ENCODE measurements around the gene LILRA5.
"Not testable (repeated sequence)": the region's sequence is repeated elsewhere in the genome, so short reads cannot be mapped to it uniquely, and the experiment has no call there.

LILRA5 gene

GRCh38 chr19:54338521-54338920 is 25.6 kb upstream of the LILRA5 start:
- no peaks in the 10 kb centered on the region for H3K27me3 Mint-ChIP-seq
- no peaks in the 10 kb centered on the region for H3K4me1 Mint-ChIP-seq (ENCODE audit: low read depth)
- H3K36me3 Mint-ChIP-seq: no peaks in the 10 kb centered on the region
- H3K27ac Mint-ChIP-seq: no peak overlapping the region
- H3K9me3 Mint-ChIP-seq (ENCODE audit: low read depth): no peaks in the 10 kb centered on the region
- H3K4me3 Mint-ChIP-seq: no peak overlapping the region

GRCh38 chr19:54337858-54338230 is 24.9 kb upstream of the LILRA5 start:
- Mint-ChIP-seq H3K9me3 (ENCODE audit: low read depth) (no peaks in the 10 kb centered on the region), H3K36me3 (no peaks in the 10 kb centered on the region), H3K4me3 (no peak overlapping the region), H3K4me1 (ENCODE audit: low read depth) (no peaks in the 10 kb centered on the region), H3K27me3 (no peaks in the 10 kb centered on the region), H3K27ac (no peak overlapping the region)

GRCh38 chr19:54336893-54337857 is 24.2 kb upstream of the LILRA5 start:
- Mint-ChIP-seq H3K9me3 (ENCODE audit: low read depth) (no peaks in the 10 kb centered on the region), H3K36me3 (no peaks in the 10 kb centered on the region), H3K27me3 (no peaks in the 10 kb centered on the region), H3K27ac (no peak overlapping the region), H3K4me3 (no peak overlapping the region), H3K4me1 (ENCODE audit: low read depth) (no peaks in the 10 kb centered on the region)

GRCh38 chr19:54335979-54336892 is 23.3 kb upstream of the LILRA5 start:
- Mint-ChIP-seq H3K27me3 (no peaks in the 10 kb centered on the region), H3K4me3 (no peak overlapping the region), H3K4me1 (ENCODE audit: low read depth) (no peaks in the 10 kb centered on the region), H3K27ac (no peak overlapping the region), H3K36me3 (no peaks in the 10 kb centered on the region), H3K9me3 (ENCODE audit: low read depth) (no peaks in the 10 kb centered on the region)

- Mint-ChIP-seq H3K27me3 (no peaks in the 10 kb centered on the region), H3K9me3 (ENCODE audit: low read depth) (no peaks in the 10 kb centered on the region), H3K4me1 (ENCODE audit: low read depth) (no peaks in the 10 kb centered on the region)
These were observed 22.2 kb upstream of the LILRA5 start for GRCh38 chr19:54335164-54335563.

GRCh38 chr19:54333586-54334298 is 20.8 kb upstream of the LILRA5 start:
- H3K27ac Mint-ChIP-seq: no peak overlapping the region
- no peaks in the 10 kb centered on the region for H3K27me3 Mint-ChIP-seq
- H3K9me3 Mint-ChIP-seq (ENCODE audit: low read depth): no peaks in the 10 kb centered on the region
- peaks cover 1% of the 10 kb centered on the region for H3K36me3 Mint-ChIP-seq
- peaks cover 5% of the 10 kb centered on the region for H3K4me1 Mint-ChIP-seq (ENCODE audit: low read depth)
- H3K4me3 Mint-ChIP-seq: no peak overlapping the region

More at GRCh38 chr19:54335164-54335563, 22.2 kb upstream of the LILRA5 start:
- Mint-ChIP-seq H3K27ac (no peak overlapping the region), H3K36me3 (no peaks in the 10 kb centered on the region), H3K4me3 (no peak overlapping the region)

- no peak overlapping the region for H3K4me3 Mint-ChIP-seq
- no peaks in the 10 kb centered on the region for H3K9me3 Mint-ChIP-seq (ENCODE audit: low read depth)
- no peaks in the 10 kb centered on the region for H3K27me3 Mint-ChIP-seq
- no peak overlapping the region for H3K27ac Mint-ChIP-seq
- peaks cover 3% of the 10 kb centered on the region for H3K36me3 Mint-ChIP-seq
- H3K4me1 Mint-ChIP-seq (ENCODE audit: low read depth): peaks cover 17% of the 10 kb centered on the region
These were observed 19.2 kb upstream of the LILRA5 start for GRCh38 chr19:54332149-54332548.

- Mint-ChIP-seq H3K36me3 (peaks cover 3% of the 10 kb centered on the region), H3K4me1 (ENCODE audit: low read depth) (peaks cover 21% of the 10 kb centered on the region), H3K27ac (no peak overlapping the region)
These were observed 18.7 kb upstream of the LILRA5 start for GRCh38 chr19:54331626-54332025.

GRCh38 chr19:54329476-54330165 is 16.7 kb upstream of the LILRA5 start:
- Mint-ChIP-seq H3K27ac (no peak overlapping the region), H3K27me3 (no peaks in the 10 kb centered on the region), H3K4me3 (no peak overlapping the region), H3K9me3 (ENCODE audit: low read depth) (no peaks in the 10 kb centered on the region), H3K4me1 (ENCODE audit: low read depth) (peaks cover 28% of the 10 kb centered on the region), H3K36me3 (peaks cover 3% of the 10 kb centered on the region)

More at GRCh38 chr19:54331626-54332025, 18.7 kb upstream of the LILRA5 start:
- no peaks in the 10 kb centered on the region for H3K27me3 Mint-ChIP-seq
- H3K9me3 Mint-ChIP-seq (ENCODE audit: low read depth): no peaks in the 10 kb centered on the region
- H3K4me3 Mint-ChIP-seq: no peak overlapping the region

GRCh38 chr19:54328781-54329180 is 15.8 kb upstream of the LILRA5 start:
- H3K36me3 Mint-ChIP-seq; H3K4me3 Mint-ChIP-seq; H3K27me3 Mint-ChIP-seq; H3K9me3 Mint-ChIP-seq (ENCODE audit: low read depth): not testable (repeated sequence)
- Mint-ChIP-seq H3K4me1 (ENCODE audit: low read depth) (peaks cover 28% of the 10 kb centered on the region), H3K27ac (peak overlapping the region; percentile 50)

GRCh38 chr19:54325631-54326030 is 12.7 kb upstream of the LILRA5 start:
- Mint-ChIP-seq H3K9me3 (ENCODE audit: low read depth) (no peaks in the 10 kb centered on the region), H3K4me3 (no peak overlapping the region), H3K36me3 (peaks cover 3% of the 10 kb centered on the region), H3K27ac (no peak overlapping the region), H3K27me3 (peaks cover 2% of the 10 kb centered on the region), H3K4me1 (ENCODE audit: low read depth) (peaks cover 28% of the 10 kb centered on the region)

- Mint-ChIP-seq H3K27ac (no peak overlapping the region), H3K4me1 (ENCODE audit: low read depth) (peaks cover 28% of the 10 kb centered on the region), H3K4me3 (no peak overlapping the region), H3K27me3 (peaks cover 2% of the 10 kb centered on the region), H3K9me3 (ENCODE audit: low read depth) (no peaks in the 10 kb centered on the region), H3K36me3 (peaks cover 3% of the 10 kb centered on the region)
These were observed 12.2 kb upstream of the LILRA5 start for GRCh38 chr19:54325194-54325621.

GRCh38 chr19:54324071-54324470 is 11.1 kb upstream of the LILRA5 start:
- Mint-ChIP-seq H3K27me3 (peaks cover 2% of the 10 kb centered on the region), H3K4me1 (ENCODE audit: low read depth) (peaks cover 26% of the 10 kb centered on the region), H3K9me3 (ENCODE audit: low read depth) (no peaks in the 10 kb centered on the region), H3K27ac (no peak overlapping the region), H3K36me3 (peaks cover 3% of the 10 kb centered on the region), H3K4me3 (no peak overlapping the region)

- H3K27ac Mint-ChIP-seq; H3K9me3 Mint-ChIP-seq (ENCODE audit: low read depth); H3K4me3 Mint-ChIP-seq; H3K36me3 Mint-ChIP-seq; H3K27me3 Mint-ChIP-seq: not testable (repeated sequence)
- H3K4me1 Mint-ChIP-seq (ENCODE audit: low read depth): peaks cover 16% of the 10 kb centered on the region
These were observed 10.0 kb upstream of the LILRA5 start for GRCh38 chr19:54322934-54323333.

Data from activated naive CD8-positive, alpha-beta T cell (primary cell).